ENCODE measurements around the gene PPP2R1B.

The PPP2R1B gene

DNA sequence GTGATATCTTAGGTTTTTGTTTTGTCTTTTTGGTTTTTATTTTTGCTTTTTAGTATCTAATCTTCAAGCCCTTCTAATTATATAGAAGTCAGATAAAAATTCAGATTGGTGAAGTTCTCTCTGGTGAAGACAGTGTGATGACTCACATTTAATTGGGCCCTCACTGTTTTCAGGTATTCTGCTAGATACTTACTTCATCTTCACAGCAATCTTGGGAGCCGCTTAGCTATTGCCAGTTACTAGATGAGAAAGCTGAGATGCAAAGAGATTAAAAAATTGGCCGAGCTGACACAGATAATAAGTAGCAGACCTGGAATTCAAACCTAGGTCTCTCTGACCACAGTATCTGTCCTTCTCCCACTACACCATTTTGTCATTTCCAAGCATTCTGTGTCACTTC, 75.0 kb downstream of the PPP2R1B start:
- DNase-seq = no peak

DNA sequence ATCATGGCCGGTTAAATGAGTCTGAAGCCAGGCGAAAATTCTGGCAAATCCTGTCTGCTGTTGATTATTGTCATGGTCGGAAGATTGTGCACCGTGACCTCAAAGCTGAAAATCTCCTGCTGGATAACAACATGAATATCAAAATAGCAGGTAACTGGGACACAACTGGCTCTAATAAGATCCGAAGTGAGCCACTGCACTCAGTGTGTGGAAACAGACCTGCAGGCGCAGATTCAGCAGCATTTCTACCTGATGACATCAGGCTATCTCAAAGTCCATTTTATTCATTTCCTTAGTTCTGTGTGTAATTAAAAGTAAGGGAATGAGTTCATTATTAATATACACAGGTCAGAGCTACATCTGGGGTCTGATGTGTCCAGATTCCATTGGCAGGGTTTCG, 78.2 kb downstream of the PPP2R1B start:
- no peak for DNase-seq

DNA sequence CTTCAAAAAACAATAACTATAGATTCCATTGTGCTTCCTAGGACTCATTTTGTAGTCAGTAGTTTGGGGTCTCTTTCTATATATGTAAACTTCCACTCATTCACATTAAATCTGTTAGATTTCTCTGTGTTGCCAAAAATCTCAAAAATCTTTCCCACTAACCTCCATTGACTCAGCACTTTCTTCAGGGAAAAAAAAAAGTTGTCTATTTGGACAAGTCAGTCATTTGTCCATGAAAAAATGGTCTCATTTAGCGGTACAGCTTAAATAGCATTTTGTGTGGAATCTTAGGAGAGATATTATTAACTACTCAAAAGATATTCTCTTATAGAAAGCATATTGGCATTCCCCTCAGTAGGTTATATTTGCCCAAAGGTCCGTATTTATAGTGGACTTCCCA, 81.9 kb downstream of the PPP2R1B start:
- no peak for DNase-seq

DNA sequence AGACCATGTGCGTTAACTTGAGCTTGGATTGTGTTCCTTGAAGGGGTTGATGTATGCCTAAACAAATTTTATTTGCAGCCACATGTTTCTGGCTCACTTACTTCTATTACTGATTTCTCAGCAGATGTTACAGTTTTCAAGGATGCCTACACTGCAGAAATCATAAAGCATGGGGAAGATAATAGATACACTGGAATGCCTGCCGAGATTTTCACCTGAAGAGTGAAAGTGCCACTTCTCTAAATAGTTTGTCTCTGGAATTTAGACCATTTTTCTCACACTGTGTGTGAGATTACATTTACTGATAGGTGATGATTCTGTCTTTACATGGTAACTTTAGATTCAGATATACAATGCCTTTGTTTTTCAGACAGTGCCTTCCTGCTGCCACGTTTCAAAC, 82.4 kb downstream of the PPP2R1B start:
- DNase-seq = no peak

DNA sequence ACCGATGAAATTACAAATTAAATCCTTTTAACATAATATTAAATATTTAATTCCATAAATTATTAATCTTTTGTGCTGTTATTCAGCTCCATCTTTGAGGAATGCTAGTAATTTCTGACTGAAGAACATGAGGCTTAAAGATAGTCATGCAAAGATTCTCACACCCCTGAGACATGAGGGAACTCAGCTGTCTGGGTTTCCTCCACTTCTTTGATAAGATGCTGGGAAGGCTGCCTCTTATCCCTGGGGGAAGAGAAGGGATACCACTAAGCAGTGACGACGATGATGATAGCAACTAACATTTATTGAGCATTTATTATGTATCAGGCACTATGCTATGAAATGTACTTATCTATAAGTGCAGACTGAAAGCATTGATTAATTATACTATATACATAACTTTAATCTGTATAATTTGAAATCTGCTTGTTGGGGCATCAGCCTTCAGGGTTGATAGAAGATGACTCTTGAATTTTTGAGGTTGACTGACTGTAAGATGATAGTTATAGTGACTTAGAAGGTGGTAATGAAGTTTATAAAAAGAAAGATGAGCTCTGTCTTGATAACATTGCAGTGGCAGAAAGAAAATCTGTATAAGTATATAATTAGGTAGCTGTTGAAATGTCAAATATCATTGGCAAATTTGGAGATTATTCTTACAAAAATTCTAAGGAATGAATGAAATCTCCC, 85.6 kb downstream of the PPP2R1B start:
- no peak for DNase-seq
